Measurements from ENCODE around the gene GNB5.

DNA sequence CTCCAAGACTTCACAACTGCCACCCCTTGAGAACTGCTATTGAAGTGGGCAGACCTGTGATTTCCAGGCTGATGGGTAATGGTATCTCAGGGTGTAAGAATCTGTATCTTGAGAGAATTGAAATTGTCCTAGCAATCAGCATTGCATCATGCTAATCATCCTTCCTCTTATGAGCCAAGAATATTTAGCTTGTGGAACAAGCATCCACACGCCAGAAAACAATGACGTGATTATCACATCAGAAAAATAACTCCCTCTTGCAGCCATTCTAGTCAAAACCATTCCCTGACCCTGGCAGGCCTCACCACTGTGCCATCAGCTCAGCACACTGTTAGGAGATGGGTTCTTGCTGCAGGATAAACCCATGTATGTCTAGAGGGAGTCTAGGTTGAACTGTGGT lies 85.3 kb downstream of the GNB5 start:
- no peak for TF ChIP-seq EZH2 (IDR thresholded peaks at IDR 0.05)
- TF ChIP-seq POLR2AphosphoS5 (IDR thresholded peaks at IDR 0.05; ENCODE audit: borderline replicate concordance, low read depth, low read length), result no peak
- TF ChIP-seq FOXP2 (optimal IDR thresholded peaks at IDR 0.05; ENCODE audit: control extremely low read depth, extremely low read length, insufficient read depth), result no peak
